H9 (cell line): ENCODE measurements around the gene TSC2. TPM values are rescaled to one million over a fixed set of nuclear protein-coding genes. Genes with fewer than 3 reads are reported as not detected.
A peak's percentile ranks its signal among the peaks of the same experiment; 100 is the strongest.

ENCODE experiments used
- DNase-seq: peaks from one replicate; pipeline ENCODE4 v3.0.0-alpha.2; 2017
- H2AFZ ChIP-seq: one replicate; pipeline ENCODE4 v1.6.1; 2013; ENCODE audit warnings: mild to moderate bottlenecking, low read length, control low read depth, moderate library complexity
- H2AK5ac ChIP-seq: 2 replicates; pipeline ENCODE4 v1.6.1; 2013; ENCODE audit warnings: low read length, control low read depth, mixed read lengths; ENCODE audit not compliant: insufficient read length
- H2BK120ac ChIP-seq: one replicate; pipeline ENCODE4 v1.6.1; 2013; ENCODE audit warnings: low read depth, mild to moderate bottlenecking, low read length, control low read depth, inconsistent platforms; ENCODE audit not compliant: poor library complexity, severe bottlenecking
- H2BK12ac ChIP-seq: 2 replicates; pipeline ENCODE4 v1.6.1; 2013; ENCODE audit warnings: low read length, control low read depth, mixed read lengths, low read depth; ENCODE audit not compliant: insufficient read length
- H2BK15ac ChIP-seq: 2 replicates; pipeline ENCODE4 v1.6.1; 2013; ENCODE audit warnings: low read depth, low read length, control low read depth
- H2BK20ac ChIP-seq: one replicate; pipeline ENCODE4 v1.6.1; 2013; ENCODE audit warnings: low read depth, mild to moderate bottlenecking, low read length, control low read depth, inconsistent platforms; ENCODE audit not compliant: poor library complexity, severe bottlenecking
- H2BK5ac ChIP-seq: 2 replicates; pipeline ENCODE4 v1.6.1; 2013; ENCODE audit warnings: low read length, control low read depth, mixed read lengths; ENCODE audit not compliant: insufficient read length
- H3K14ac ChIP-seq: 2 replicates; pipeline ENCODE4 v1.6.1; 2013; ENCODE audit warnings: low read length, control low read depth; ENCODE audit not compliant: insufficient read depth
- H3K18ac ChIP-seq: 2 replicates; pipeline ENCODE4 v1.6.1; 2013; ENCODE audit warnings: low read depth, mild to moderate bottlenecking, mixed read lengths, low read length, control low read depth; ENCODE audit not compliant: insufficient read length
- H3K23ac ChIP-seq: 2 replicates; pipeline ENCODE4 v1.6.1; 2013; ENCODE audit warnings: low read length, control low read depth, mixed read lengths, low read depth; ENCODE audit not compliant: insufficient read length
- H3K23me2 ChIP-seq: 2 replicates; pipeline ENCODE4 v1.6.1; 2013; ENCODE audit warnings: low read depth, mild to moderate bottlenecking, mixed read lengths, low read length, control low read depth; ENCODE audit not compliant: insufficient read length, poor library complexity, severe bottlenecking
- H3K27ac ChIP-seq: 2 replicates; pipeline ENCODE4 v1.5.1; 2013; ENCODE audit warnings: low read length, control low read depth, mixed read lengths, low read depth; ENCODE audit not compliant: insufficient read length
- H3K27me3 ChIP-seq: 2 replicates; pipeline ENCODE4 v1.6.1; 2013; ENCODE audit warnings: low read length, control low read depth, inconsistent platforms; ENCODE audit not compliant: insufficient read depth
- H3K4ac ChIP-seq: 2 replicates; pipeline ENCODE4 v1.6.1; 2013; ENCODE audit warnings: low read depth, mild to moderate bottlenecking, control low read depth, inconsistent platforms, low read length, moderate library complexity
- H3K4me1 ChIP-seq: 2 replicates; pipeline ENCODE4 v1.6.1; 2013; ENCODE audit warnings: low read length, control low read depth, inconsistent platforms; ENCODE audit not compliant: insufficient read depth
- H3K4me2 ChIP-seq: 2 replicates; pipeline ENCODE4 v1.6.1; 2013; ENCODE audit warnings: low read length, control low read depth, mixed read lengths; ENCODE audit not compliant: insufficient read length, insufficient read depth
- H3K56ac ChIP-seq: 2 replicates; pipeline ENCODE4 v1.6.1; 2013; ENCODE audit warnings: low read depth, mild to moderate bottlenecking, mixed read lengths, low read length, control low read depth; ENCODE audit not compliant: insufficient read length
- H3K79me1 ChIP-seq: 2 replicates; pipeline ENCODE4 v1.6.1; 2013; ENCODE audit warnings: low read depth, mild to moderate bottlenecking, moderate library complexity, low read length, control low read depth, inconsistent platforms; ENCODE audit not compliant: insufficient read depth, poor library complexity, severe bottlenecking
- H3K79me2 ChIP-seq: 2 replicates; pipeline ENCODE4 v1.6.1; 2013; ENCODE audit warnings: low read length, control low read depth, inconsistent platforms; ENCODE audit not compliant: insufficient read depth
- H3K9ac ChIP-seq: 2 replicates; pipeline ENCODE4 v1.6.1; 2013; ENCODE audit warnings: low read length, control low read depth, mixed read lengths; ENCODE audit not compliant: insufficient read length; ENCODE audit errors: extremely low read depth
- H3K9me3 ChIP-seq: one replicate; pipeline ENCODE4 v1.6.1; 2013; ENCODE audit warnings: low read depth, low read length, inconsistent platforms; ENCODE audit not compliant: control insufficient read depth
- H3T11ph ChIP-seq: one replicate; pipeline ENCODE4 v1.6.1; 2013; ENCODE audit warnings: mild to moderate bottlenecking, low read length, control low read depth, inconsistent platforms
- H4K20me1 ChIP-seq: one replicate; pipeline ENCODE4 v1.6.1; 2013; ENCODE audit not compliant: control insufficient read depth, insufficient read length, insufficient read depth
- H4K5ac ChIP-seq: 2 replicates; pipeline ENCODE4 v1.6.1; 2013; ENCODE audit warnings: low read depth, mild to moderate bottlenecking, mixed read lengths, low read length, control low read depth; ENCODE audit not compliant: insufficient read length
- H4K8ac ChIP-seq: replicated peaks from 2 replicates; pipeline ENCODE4 v1.6.1; 2013; ENCODE audit warnings: low read length, control low read depth, mixed read lengths, low read depth; ENCODE audit not compliant: insufficient read length
- H4K91ac ChIP-seq: 2 replicates; pipeline ENCODE4 v1.6.1; 2013; ENCODE audit warnings: low read depth, mild to moderate bottlenecking, moderate library complexity, mixed read lengths, low read length, control low read depth; ENCODE audit not compliant: insufficient read length
- H3K27ac Mint-ChIP-seq, 3 experiments: 2 replicates in 2 of 3; 3 replicates in 1 of 3; pipeline ENCODE4 v1.8.0; 2020 to 2021; ENCODE audit warnings: mixed read lengths in 3 of 3, mild to moderate bottlenecking in 1 of 3, moderate library complexity in 1 of 3
- H3K27me3 Mint-ChIP-seq: 2 replicates; pipeline ENCODE4 v1.8.0; 2021; ENCODE audit warnings: low read depth, mild to moderate bottlenecking, moderate library complexity, mixed read lengths
- H3K36me3 Mint-ChIP-seq, 3 experiments: 2 replicates in 2 of 3; 3 replicates in 1 of 3; pipeline ENCODE4 v1.8.0; 2020 to 2021; ENCODE audit warnings: low read depth in 3 of 3, mixed read lengths in 3 of 3; ENCODE audit not compliant: insufficient read depth in 1 of 3
- H3K4me1 Mint-ChIP-seq, 2 experiments: 2 replicates each; pipeline ENCODE4 v1.8.0; 2020; ENCODE audit warnings: mixed read lengths in 2 of 2
- H3K4me3 Mint-ChIP-seq, 2 experiments: 2 replicates in 1 of 2; 3 replicates in 1 of 2; pipeline ENCODE4 v1.8.0; 2020 to 2021; ENCODE audit warnings: mild to moderate bottlenecking in 2 of 2, mixed read lengths in 2 of 2, moderate library complexity in 1 of 2
- H3K9me3 Mint-ChIP-seq, 2 experiments: 2 replicates in 1 of 2; 3 replicates in 1 of 2; pipeline ENCODE4 v1.8.0; 2020; ENCODE audit warnings: mild to moderate bottlenecking in 2 of 2, mixed read lengths in 2 of 2, moderate library complexity in 1 of 2
- WGBS: extraction: QIAGEN DNeasy Blood & Tissue Kit; methylation state at CpG from one replicate; pipeline ENCODE4 v1.1.7; 2013; ENCODE audit warnings: missing lambda C conversion rate, low lambda C conversion rate, mixed read lengths; ENCODE audit not compliant: insufficient read length; ENCODE audit errors: extremely low coverage; 5-methylcytosine and 5-hydroxymethylcytosine counted together
- total RNA-seq: library from RNA; stranded (reverse); gene quantifications from 2 replicates; pipeline ENCODE4 v1.2.1, GENCODE V29; 2021
- TF ChIP-seq, protein P1 (sequence below): fragments of 200-600 bp; sonication (generic); conservative IDR thresholded peaks from 3 replicates; pipeline ENCODE4 v1.8.0; 2021; ENCODE audit warnings: antibody characterized with exemption, mild to moderate bottlenecking

Gene TSC2
- total RNA-seq, 1 experiment from 2014 or later: 122 TPM

DNA sequence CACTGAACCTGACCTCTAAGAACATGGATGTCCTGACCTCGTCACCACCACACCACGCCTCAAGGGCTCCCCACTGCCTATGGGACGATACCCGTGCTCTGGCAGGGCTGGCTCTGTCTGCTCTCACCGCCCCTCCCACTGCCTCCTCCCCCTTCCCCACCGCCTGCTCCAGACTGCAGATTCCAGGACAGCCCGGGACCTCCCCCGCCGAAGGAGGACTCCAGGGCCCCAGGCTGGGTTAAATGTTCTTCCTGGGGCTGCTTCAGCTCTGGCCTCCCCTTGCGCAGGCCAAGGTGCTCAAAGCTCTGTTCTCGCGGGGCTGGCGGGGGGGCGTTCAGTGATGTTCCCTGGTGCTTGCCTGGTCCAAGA lies 25.1 kb upstream of the TSC2 start:
- Histone ChIP-seq H3K4me1 (no peaks in the 10 kb centered on the region; the same call in 1 of the 2 replicates), H2BK12ac (no peak overlapping the region), H2AFZ (no peak overlapping the region), H2BK120ac (no peak overlapping the region), H3K56ac (no peak overlapping the region), H3K14ac (no peak overlapping the region), H3K4me2 (peak overlapping the region; percentile 35), H3K4ac (no peak overlapping the region), H4K20me1 (no peaks in the 10 kb centered on the region), H3K79me1 (no peaks in the 10 kb centered on the region), H3K9ac (no peak overlapping the region), H2AK5ac (no peak overlapping the region), H4K8ac (no peak overlapping the region), H3K23ac (no peak overlapping the region), H3K23me2 (peaks cover 16% of the 10 kb centered on the region), H4K5ac (no peak overlapping the region), H2BK20ac (no peak overlapping the region), H2BK5ac (no peak overlapping the region), H3T11ph (no peak overlapping the region), H3K18ac (no peak overlapping the region), H3K27me3 (peaks cover 20% of the 10 kb centered on the region; the same call in 1 of the 2 replicates), H3K79me2 (no peaks in the 10 kb centered on the region), H4K91ac (no peak overlapping the region), H3K9me3 (no peaks in the 10 kb centered on the region), H3K27ac (no peak overlapping the region), H2BK15ac (no peak overlapping the region)
- TF ChIP-seq, protein P1, sequence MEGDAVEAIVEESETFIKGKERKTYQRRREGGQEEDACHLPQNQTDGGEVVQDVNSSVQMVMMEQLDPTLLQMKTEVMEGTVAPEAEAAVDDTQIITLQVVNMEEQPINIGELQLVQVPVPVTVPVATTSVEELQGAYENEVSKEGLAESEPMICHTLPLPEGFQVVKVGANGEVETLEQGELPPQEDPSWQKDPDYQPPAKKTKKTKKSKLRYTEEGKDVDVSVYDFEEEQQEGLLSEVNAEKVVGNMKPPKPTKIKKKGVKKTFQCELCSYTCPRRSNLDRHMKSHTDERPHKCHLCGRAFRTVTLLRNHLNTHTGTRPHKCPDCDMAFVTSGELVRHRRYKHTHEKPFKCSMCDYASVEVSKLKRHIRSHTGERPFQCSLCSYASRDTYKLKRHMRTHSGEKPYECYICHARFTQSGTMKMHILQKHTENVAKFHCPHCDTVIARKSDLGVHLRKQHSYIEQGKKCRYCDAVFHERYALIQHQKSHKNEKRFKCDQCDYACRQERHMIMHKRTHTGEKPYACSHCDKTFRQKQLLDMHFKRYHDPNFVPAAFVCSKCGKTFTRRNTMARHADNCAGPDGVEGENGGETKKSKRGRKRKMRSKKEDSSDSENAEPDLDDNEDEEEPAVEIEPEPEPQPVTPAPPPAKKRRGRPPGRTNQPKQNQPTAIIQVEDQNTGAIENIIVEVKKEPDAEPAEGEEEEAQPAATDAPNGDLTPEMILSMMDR: no peak
- H3K4me1 Mint-ChIP-seq: peaks cover 14 to 16% of the 10 kb centered on the region in 2 experiments
- H3K27me3 Mint-ChIP-seq: peaks cover 76% of the 10 kb centered on the region
- peaks cover 0 to 2% (median 0%) of the 10 kb centered on the region in 3 experiments; a peak in 1 of 7 replicates for H3K36me3 Mint-ChIP-seq
- H3K4me3 Mint-ChIP-seq: peak overlapping the region; percentile 52 to 76
- H3K27ac Mint-ChIP-seq: peak overlapping the region in 1 of 3 experiments; percentile 7; a peak in 2 of 7 replicates
- DNase-seq: peak; percentile 91
- H3K9me3 Mint-ChIP-seq: peaks cover 0 to 6% of the 10 kb centered on the region in 2 experiments; a peak in 3 of 5 replicates
- WGBS: no CpG with 5 or more reads among the region's 14 CpGs
